ENCODE measurements around the gene ANKRD17. TPM values are rescaled to one million over a fixed set of nuclear protein-coding genes. Genes with fewer than 3 reads are reported as not detected.
A peak's percentile ranks its signal among the peaks of the same experiment; 100 is the strongest.

Gene ANKRD17
- total and polyA plus RNA-seq, 9 of the 15 experiments (the other 6 are each of a cell fraction or from before 2014, with no cell fraction given), result 25.5 to 86.9 (median 52.2) TPM

- TF ChIP-seq TEAD2 (tag; IDR thresholded peaks at IDR 0.05), result no peak
- TF ChIP-seq MBD1 (CRISPR knock-in tag; IDR thresholded peaks at IDR 0.05), result no peak
- TF ChIP-seq HNRNPLL (IDR thresholded peaks at IDR 0.05; ENCODE audit: low read depth, low read length, poor library complexity, severe bottlenecking), result no peak
- no peak for TF ChIP-seq KAT8 (IDR thresholded peaks at IDR 0.05; ENCODE audit: low read depth)
- TF ChIP-seq POLR2AphosphoS2 (IDR thresholded peaks at IDR 0.05; ENCODE audit: low read length), result peak; percentile 8; the same call in 1 of the 2 replicates
- no peak for TF ChIP-seq ZBTB17 (CRISPR knock-in tag; IDR thresholded peaks at IDR 0.05)
- TF ChIP-seq PTBP1 (IDR thresholded peaks at IDR 0.05; ENCODE audit: low read depth, low read length), result no peak
- no peak for TF ChIP-seq KLF13 (tag; IDR thresholded peaks at IDR 0.05; ENCODE audit: borderline replicate concordance, low read depth)
- TF ChIP-seq FOSL1 (tag; conservative IDR thresholded peaks at IDR 0.05), result no peak
- TF ChIP-seq ELK3 (CRISPR knock-in tag; IDR thresholded peaks at IDR 0.05), result no peak
- TF ChIP-seq RUNX1 (IDR thresholded peaks at IDR 0.05; ENCODE audit: low read depth), result no peak
- no peak for TF ChIP-seq HSF4 (CRISPR knock-in tag; IDR thresholded peaks at IDR 0.05; ENCODE audit: borderline replicate concordance)
- TF ChIP-seq TFAM (CRISPR knock-in tag; conservative IDR thresholded peaks at IDR 0.05), result no peak
- no peak for TF ChIP-seq ZNF124 (CRISPR knock-in tag; IDR thresholded peaks at IDR 0.05)
- no peak for TF ChIP-seq PCBP1 (IDR thresholded peaks at IDR 0.05; ENCODE audit: low read depth, low read length, poor library complexity, severe bottlenecking)
- TF ChIP-seq ZNF592 (IDR thresholded peaks at IDR 0.05), result peak; percentile 73
- TF ChIP-seq KDM2B (CRISPR knock-in tag; IDR thresholded peaks at IDR 0.05), result no peak
- 0 out of 4 replicates have a peak, but pooled peaks of 1 of the 2 experiments have one; percentile 51 for TF ChIP-seq ARNT (IDR thresholded peaks at IDR 0.05)
- no peak for TF ChIP-seq FOXA3 (CRISPR knock-in tag; conservative IDR thresholded peaks at IDR 0.05 in 1 of 2, IDR thresholded peaks at IDR 0.05 in 1 of 2)
- no peak for TF ChIP-seq XRCC3 (IDR thresholded peaks at IDR 0.05)
- TF ChIP-seq E2F8 (IDR thresholded peaks at IDR 0.05; ENCODE audit: low read depth, partially characterized antibody), result no peak
Observed at GRCh38 chr4:73070074-73070390, 188.6 kb downstream of the ANKRD17 start (continued).
